Measurements from ENCODE around the gene MIER2. TPM values are rescaled to one million over a fixed set of nuclear protein-coding genes. Genes with fewer than 3 reads are reported as not detected.

The MIER2 gene
- total RNA-seq, 2 experiments from 2014 or later = 9.5 to 11.5 TPM

DNA sequence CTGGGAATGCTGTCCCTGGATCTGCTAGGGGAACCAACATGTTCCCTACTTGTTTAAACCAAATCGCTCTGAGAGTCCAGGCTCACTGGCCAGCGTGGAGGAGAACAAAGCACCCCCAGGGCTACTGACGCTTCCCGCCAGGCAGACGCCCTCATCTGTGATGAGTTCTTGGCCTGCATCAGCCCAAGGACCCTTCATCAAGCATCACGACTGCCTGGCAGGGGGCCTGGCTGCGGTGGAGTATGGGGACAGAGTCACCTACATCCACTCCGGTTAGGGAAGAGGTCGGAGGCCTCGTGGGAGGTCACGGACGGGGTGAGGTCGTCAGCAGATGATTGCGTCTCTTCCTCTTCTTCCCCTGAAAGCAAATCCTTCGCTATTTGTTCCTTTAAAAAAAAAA lies 17.7 kb downstream of the MIER2 start:
- peaks cover 57% of the 10 kb centered on the region for H3K36me3 Mint-ChIP-seq (ENCODE audit: low read depth)
- H3K4me1 Mint-ChIP-seq (ENCODE audit: low read depth) = no peaks in the 10 kb centered on the region
- DNase-seq (no peak), ATAC-seq (ENCODE audit: poor library complexity) (no peak)
- Histone ChIP-seq H3K27ac (ENCODE audit: low read depth in 1 of 2, low read length in 2 of 2) (no peak overlapping the region), H3K36me3 (ENCODE audit: insufficient read depth, low read length) (peaks cover 69% of the 10 kb centered on the region), H3K27me3 (ENCODE audit: control insufficient read depth in 1 of 2, insufficient read depth in 2 of 2, low read length in 2 of 2) (no peaks in the 10 kb centered on the region), H3K4me1 (ENCODE audit: insufficient read depth, low read length) (no peaks in the 10 kb centered on the region), H3K4me3 (ENCODE audit: low read length) (no peak overlapping the region), H3K9me3 (ENCODE audit: control insufficient read depth in 1 of 2, insufficient read depth in 1 of 2, low read length in 2 of 2) (peaks cover 13 to 24% of the 10 kb centered on the region in 2 experiments)
- CTCF ChIA-PET = no interaction called here
- POLR2A ChIA-PET = no interaction called here
- intact Hi-C loops (cut with DNase I, micrococcal nuclease) = no loop called here
- H3K27ac Mint-ChIP-seq = no peak overlapping the region
- no peaks in the 10 kb centered on the region for H3K27me3 Mint-ChIP-seq
- H3K9me3 Mint-ChIP-seq = no peaks in the 10 kb centered on the region
- TF ChIP-seq, protein P1, sequence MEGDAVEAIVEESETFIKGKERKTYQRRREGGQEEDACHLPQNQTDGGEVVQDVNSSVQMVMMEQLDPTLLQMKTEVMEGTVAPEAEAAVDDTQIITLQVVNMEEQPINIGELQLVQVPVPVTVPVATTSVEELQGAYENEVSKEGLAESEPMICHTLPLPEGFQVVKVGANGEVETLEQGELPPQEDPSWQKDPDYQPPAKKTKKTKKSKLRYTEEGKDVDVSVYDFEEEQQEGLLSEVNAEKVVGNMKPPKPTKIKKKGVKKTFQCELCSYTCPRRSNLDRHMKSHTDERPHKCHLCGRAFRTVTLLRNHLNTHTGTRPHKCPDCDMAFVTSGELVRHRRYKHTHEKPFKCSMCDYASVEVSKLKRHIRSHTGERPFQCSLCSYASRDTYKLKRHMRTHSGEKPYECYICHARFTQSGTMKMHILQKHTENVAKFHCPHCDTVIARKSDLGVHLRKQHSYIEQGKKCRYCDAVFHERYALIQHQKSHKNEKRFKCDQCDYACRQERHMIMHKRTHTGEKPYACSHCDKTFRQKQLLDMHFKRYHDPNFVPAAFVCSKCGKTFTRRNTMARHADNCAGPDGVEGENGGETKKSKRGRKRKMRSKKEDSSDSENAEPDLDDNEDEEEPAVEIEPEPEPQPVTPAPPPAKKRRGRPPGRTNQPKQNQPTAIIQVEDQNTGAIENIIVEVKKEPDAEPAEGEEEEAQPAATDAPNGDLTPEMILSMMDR (IDR thresholded peaks at IDR 0.05) = no peak
- no peak overlapping the region for H3K4me3 Mint-ChIP-seq

DNA sequence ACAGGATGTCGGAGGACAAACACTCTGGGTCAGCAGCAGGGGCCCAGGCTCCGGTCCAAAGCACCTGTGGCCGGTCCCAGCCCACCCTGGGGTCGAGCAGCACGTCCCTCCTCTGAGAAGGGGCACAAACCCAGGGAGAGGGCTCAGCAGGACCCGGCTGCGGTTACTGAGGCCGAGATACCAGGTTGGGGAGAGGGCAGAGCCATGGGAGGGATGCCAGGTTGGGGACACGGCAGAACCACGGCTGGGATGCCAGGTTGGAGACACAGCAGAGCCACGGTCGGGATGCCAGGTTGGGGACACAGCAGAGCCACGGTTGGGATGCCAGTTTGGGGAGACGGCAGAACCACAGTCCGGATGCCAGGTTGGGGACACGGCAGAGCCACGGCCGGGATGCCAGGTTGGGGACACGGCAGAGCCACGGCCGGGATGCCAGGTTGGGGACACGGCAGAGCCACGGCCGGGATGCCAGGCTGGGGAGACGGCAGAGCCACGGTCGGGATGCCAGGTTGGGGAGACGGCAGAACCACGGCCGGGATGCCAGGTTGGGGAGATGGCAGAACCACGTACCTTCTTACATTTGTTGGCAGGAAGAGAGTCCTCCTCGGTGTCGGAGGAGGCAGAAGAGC lies 18.5 kb downstream of the MIER2 start:
- POLR2A ChIA-PET = no interaction called here
- Histone ChIP-seq H3K36me3 (ENCODE audit: insufficient read depth, low read length) (peaks cover 67% of the 10 kb centered on the region), H3K27me3 (ENCODE audit: control insufficient read depth in 1 of 2, insufficient read depth in 2 of 2, low read length in 2 of 2) (no peaks in the 10 kb centered on the region), H3K4me1 (ENCODE audit: insufficient read depth, low read length) (no peaks in the 10 kb centered on the region), H3K9me3 (ENCODE audit: control insufficient read depth in 1 of 2, insufficient read depth in 1 of 2, low read length in 2 of 2) (peaks cover 13 to 24% of the 10 kb centered on the region in 2 experiments), H3K27ac (ENCODE audit: low read depth in 1 of 2, low read length in 2 of 2) (no peak overlapping the region), H3K4me3 (ENCODE audit: low read length) (no peak overlapping the region)
- TF ChIP-seq, protein P1 (IDR thresholded peaks at IDR 0.05) = no peak
- Mint-ChIP-seq H3K27ac (no peak overlapping the region), H3K9me3 (no peaks in the 10 kb centered on the region), H3K4me3 (no peak overlapping the region), H3K4me1 (ENCODE audit: low read depth) (no peaks in the 10 kb centered on the region), H3K36me3 (ENCODE audit: low read depth) (peaks cover 58% of the 10 kb centered on the region), H3K27me3 (no peaks in the 10 kb centered on the region)
- ATAC-seq (ENCODE audit: poor library complexity) = no peak
- intact Hi-C loops (cut with DNase I, micrococcal nuclease) = no loop called here
- no peak for DNase-seq
- CTCF ChIA-PET = no interaction called here

DNA sequence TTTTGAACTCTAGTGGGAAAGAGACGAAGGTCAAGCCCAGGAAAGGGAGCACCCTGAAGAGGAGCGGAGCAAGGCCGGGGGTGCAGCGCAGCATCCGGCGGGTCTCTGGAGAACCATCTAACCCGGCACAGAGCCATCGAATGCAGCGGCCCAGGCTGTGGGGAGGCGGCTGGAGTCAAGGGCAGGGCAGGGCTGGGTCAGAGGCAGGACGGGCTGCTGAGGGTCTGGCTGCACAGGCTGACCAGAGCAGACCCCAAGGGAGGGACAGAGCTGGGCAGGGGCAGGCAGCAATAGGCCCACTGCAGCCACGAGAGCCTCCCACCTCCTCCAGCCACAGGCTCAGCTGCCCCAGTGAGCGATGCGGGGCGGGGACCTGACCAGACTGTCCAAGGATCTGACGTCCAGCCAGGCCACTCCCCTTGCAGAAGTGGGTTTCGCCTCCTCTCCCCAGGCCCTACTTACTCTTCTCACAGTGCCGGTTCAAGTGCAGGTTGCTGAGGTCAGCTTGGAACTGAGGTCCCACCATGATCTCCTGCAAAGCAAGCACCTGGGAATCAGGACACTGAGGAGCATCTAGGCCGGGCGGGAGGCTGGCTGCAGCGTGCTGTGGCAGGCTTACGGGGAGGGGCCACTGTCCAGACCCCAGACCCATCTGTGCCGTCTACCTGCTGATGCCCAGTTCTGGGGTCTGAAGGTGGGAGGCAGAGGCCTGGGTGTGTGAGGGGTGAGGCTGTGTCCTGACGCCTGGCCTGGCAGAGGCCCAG lies 19.2 kb downstream of the MIER2 start:
- H3K4me1 ChIP-seq (ENCODE audit: insufficient read depth, low read length) = no peaks in the 10 kb centered on the region
- intact Hi-C loops (cut with DNase I, micrococcal nuclease) = no loop called here
- Mint-ChIP-seq H3K4me3 (no peak overlapping the region), H3K4me1 (ENCODE audit: low read depth) (no peaks in the 10 kb centered on the region), H3K9me3 (no peaks in the 10 kb centered on the region), H3K36me3 (ENCODE audit: low read depth) (peaks cover 58% of the 10 kb centered on the region), H3K27ac (no peak overlapping the region), H3K27me3 (no peaks in the 10 kb centered on the region)
- no peak overlapping the region for H3K27ac ChIP-seq (ENCODE audit: low read depth in 1 of 2, low read length in 2 of 2)
- ATAC-seq (ENCODE audit: poor library complexity) (no peak), DNase-seq (no peak)
- TF ChIP-seq, protein P1 (IDR thresholded peaks at IDR 0.05) = no peak
- ChIA-PET CTCF (no interaction called here), POLR2A (no interaction called here)
- peaks cover 9 to 24% of the 10 kb centered on the region in 2 experiments for H3K9me3 ChIP-seq (ENCODE audit: control insufficient read depth in 1 of 2, insufficient read depth in 1 of 2, low read length in 2 of 2)
- H3K27me3 ChIP-seq (ENCODE audit: control insufficient read depth in 1 of 2, insufficient read depth in 2 of 2, low read length in 2 of 2) = no peaks in the 10 kb centered on the region
- no peak overlapping the region for H3K4me3 ChIP-seq (ENCODE audit: low read length)
- H3K36me3 ChIP-seq (ENCODE audit: insufficient read depth, low read length) = peaks cover 65% of the 10 kb centered on the region

All from CD4-positive, alpha-beta T cell (primary cell).